GM18498 (cell line): ENCODE results near the gene CHPT1.
"Not testable (repeated sequence)": the region's sequence is repeated elsewhere in the genome, so short reads cannot be mapped to it uniquely, and the experiment has no call there.

ENCODE experiments used
- ATAC-seq: cut with Tn5 transposase; IDR thresholded peaks from one replicate; pipeline ENCODE4 v1.9.1; 2021; ENCODE audit warnings: mild to moderate bottlenecking, moderate library complexity; ENCODE audit not compliant: unreplicated experiment

The CHPT1 gene

GRCh38 chr12:101719566-101719965 is 22.1 kb downstream of the CHPT1 start:
- no peak for ATAC-seq

- ATAC-seq, result no peak
Measured at GRCh38 chr12:101720118-101720517, 22.7 kb downstream of the CHPT1 start.

- ATAC-seq, result no peak
Measured at GRCh38 chr12:101722392-101722791, 25.0 kb downstream of the CHPT1 start.

GRCh38 chr12:101727098-101727497 is 29.7 kb downstream of the CHPT1 start:
- ATAC-seq, result no peak

- no peak for ATAC-seq
Measured at GRCh38 chr12:101729842-101730241, 32.4 kb downstream of the CHPT1 start.

- ATAC-seq, result no peak
Measured at GRCh38 chr12:101732318-101732717, 34.9 kb downstream of the CHPT1 start.

GRCh38 chr12:101733166-101733565 is 35.7 kb downstream of the CHPT1 start:
- no peak for ATAC-seq

- not testable (repeated sequence) for ATAC-seq
Measured at GRCh38 chr12:101734482-101734881, 37.0 kb downstream of the CHPT1 start.

GRCh38 chr12:101737476-101737875 is 40.0 kb downstream of the CHPT1 start:
- ATAC-seq, result no peak

GRCh38 chr12:101738920-101739665 is 41.7 kb downstream of the CHPT1 start, which contains the start of gene SYCP3:
Gene SYCP3 (minus strand): TSS chr12:101739462. CDS start chr12:101737935, 1,527 bp downstream.
- ATAC-seq, result no peak

GRCh38 chr12:101740566-101740965 is 43.1 kb downstream of the CHPT1 start:
- no peak for ATAC-seq

GRCh38 chr12:101740980-101741379 is 43.5 kb downstream of the CHPT1 start:
- no peak for ATAC-seq

GRCh38 chr12:101743242-101743641 is 45.8 kb downstream of the CHPT1 start:
- ATAC-seq, result no peak

GRCh38 chr12:101743724-101744472 is 46.5 kb downstream of the CHPT1 start:
- peak; percentile 97 for ATAC-seq

- ATAC-seq, result no peak
Measured at GRCh38 chr12:101745481-101745880, 48.0 kb downstream of the CHPT1 start.

- ATAC-seq, result no peak
Measured at GRCh38 chr12:101746196-101746595, 48.8 kb downstream of the CHPT1 start.

- no peak for ATAC-seq
Measured at GRCh38 chr12:101746661-101747060, 49.2 kb downstream of the CHPT1 start.

GRCh38 chr12:101747697-101748096 is 50.3 kb downstream of the CHPT1 start:
- ATAC-seq, result no peak

- no peak for ATAC-seq
Measured at GRCh38 chr12:101748907-101749306, 51.5 kb downstream of the CHPT1 start.

- ATAC-seq, result no peak
Measured at GRCh38 chr12:101749657-101750056, 52.2 kb downstream of the CHPT1 start.

- ATAC-seq, result no peak
Measured at GRCh38 chr12:101750152-101750551, 52.7 kb downstream of the CHPT1 start.

GRCh38 chr12:101759396-101760047 is 62.1 kb downstream of the CHPT1 start:
- peak; percentile 68 for ATAC-seq
